DOHH2 (cell line): ENCODE measurements around the gene FOXRED2.
"Not testable (repeated sequence)": the region's sequence is repeated elsewhere in the genome, so short reads cannot be mapped to it uniquely, and the experiment has no call there.

Source experiments
- H3F3A ChIP-seq: fragments of 200-600 bp; sonication (generic), shearing (Covaris generic); 2 replicates; pipeline ENCODE4 v1.6.0; 2016; ENCODE audit warnings: antibody characterized with exemption, mild to moderate bottlenecking; ENCODE audit not compliant: control insufficient read depth, insufficient read depth
- H3K27ac ChIP-seq: fragments of 200-600 bp; sonication (generic); 2 replicates; pipeline ENCODE4 v1.5.1; 2014; ENCODE audit warnings: low read depth, mild to moderate bottlenecking, low read length, moderate library complexity
- H3K27me3 ChIP-seq: fragments of 200-600 bp; sonication (generic); 2 replicates; pipeline ENCODE4 v1.6.1; 2014; ENCODE audit warnings: mild to moderate bottlenecking, low read length, mixed read lengths; ENCODE audit not compliant: control insufficient read depth
- H3K36me3 ChIP-seq: fragments of 200-600 bp; sonication (generic); 2 replicates; pipeline ENCODE4 v1.6.1; 2014; ENCODE audit warnings: mild to moderate bottlenecking, low read length, moderate library complexity, mixed read lengths; ENCODE audit not compliant: control insufficient read depth
- H3K4me1 ChIP-seq: fragments of 200-600 bp; sonication (generic); 2 replicates; pipeline ENCODE4 v1.6.1; 2014; ENCODE audit warnings: mild to moderate bottlenecking, low read length, mixed read lengths; ENCODE audit not compliant: control insufficient read depth
- H3K4me2 ChIP-seq: fragments of 200-600 bp; sonication (generic); 2 replicates; pipeline ENCODE4 v1.6.0; 2014; ENCODE audit warnings: mild to moderate bottlenecking, low read length, moderate library complexity
- H3K4me3 ChIP-seq: fragments of 200-600 bp; sonication (generic); 2 replicates; pipeline ENCODE4 v1.5.1; 2014; ENCODE audit warnings: mild to moderate bottlenecking, low read length, mixed read lengths
- H3K79me2 ChIP-seq: fragments of 200-600 bp; sonication (generic); 2 replicates; pipeline ENCODE4 v1.6.1; 2014; ENCODE audit warnings: mild to moderate bottlenecking, low read length, mixed read lengths; ENCODE audit not compliant: control insufficient read depth
- H3K9me2 ChIP-seq: fragments of 200-600 bp; sonication (generic); replicated peaks from 2 replicates; pipeline ENCODE4 v1.6.1; 2014; ENCODE audit warnings: mild to moderate bottlenecking, low read length, mixed read lengths; ENCODE audit not compliant: control insufficient read depth
- H3K9me3 ChIP-seq: fragments of 200-600 bp; sonication (generic); 2 replicates; pipeline ENCODE4 v1.6.1; 2014; ENCODE audit warnings: antibody characterized with exemption, low read length, mixed read lengths; ENCODE audit not compliant: control insufficient read depth, insufficient read depth
- H4K20me1 ChIP-seq: fragments of 200-600 bp; sonication (generic); 2 replicates; pipeline ENCODE4 v1.6.0; 2014; ENCODE audit warnings: low read depth, mild to moderate bottlenecking, antibody characterized with exemption, low read length, moderate library complexity; ENCODE audit not compliant: control insufficient read depth, insufficient read depth
- CTCF ChIP-seq: fragments of 200-600 bp; sonication (generic); IDR thresholded peaks from one replicate; pipeline ENCODE4 v1.5.1; 2014; ENCODE audit warnings: antibody characterized with exemption, mild to moderate bottlenecking, low read depth, low read length; ENCODE audit not compliant: poor library complexity, severe bottlenecking
- EZH2phosphoT487 ChIP-seq: fragments of 200-600 bp; sonication (generic); IDR thresholded peaks from 2 replicates; pipeline ENCODE4 v1.6.1; 2017; ENCODE audit warnings: borderline replicate concordance, mild to moderate bottlenecking, antibody characterized with exemption, low read length, moderate library complexity, mixed read lengths

The FOXRED2 gene

GRCh38 chr22:36452250-36452977 is 54.4 kb downstream of the FOXRED2 start:
- H3K9me3 ChIP-seq, result no peaks in the 10 kb centered on the region
- no peak for TF ChIP-seq CTCF
- TF ChIP-seq EZH2phosphoT487, result no peak
- no peaks in the 10 kb centered on the region for H4K20me1 ChIP-seq
- H3K79me2 ChIP-seq, result peaks cover 8% of the 10 kb centered on the region
- H3K4me1 ChIP-seq, result peaks cover 60% of the 10 kb centered on the region
- no peaks in the 10 kb centered on the region for H3K36me3 ChIP-seq
- H3K4me3 ChIP-seq, result peak overlapping the region; percentile 64
- peaks cover 22% of the 10 kb centered on the region for H3F3A ChIP-seq
- no peaks in the 10 kb centered on the region for H3K9me2 ChIP-seq
- peak overlapping the region; percentile 82 for H3K27ac ChIP-seq
- H3K27me3 ChIP-seq, result no peaks in the 10 kb centered on the region
- peak overlapping the region; percentile 68 for H3K4me2 ChIP-seq

- H3K4me1 ChIP-seq, result peaks cover 58% of the 10 kb centered on the region
- peak overlapping the region; percentile 68 for H3K4me2 ChIP-seq
- peaks cover 19% of the 10 kb centered on the region for H3F3A ChIP-seq
- H3K27ac ChIP-seq, result peak overlapping the region; percentile 82
- H3K4me3 ChIP-seq, H3K79me2 ChIP-seq, H3K9me3 ChIP-seq, H3K36me3 ChIP-seq, H3K9me2 ChIP-seq, H4K20me1 ChIP-seq, H3K27me3 ChIP-seq: not testable (repeated sequence)
These were observed 55.9 kb downstream of the FOXRED2 start for GRCh38 chr22:36450923-36451322.

- Histone ChIP-seq H3K4me2 (no peak overlapping the region), H3K27me3 (no peaks in the 10 kb centered on the region), H3K9me3 (no peaks in the 10 kb centered on the region), H3K4me3 (no peak overlapping the region), H4K20me1 (no peaks in the 10 kb centered on the region), H3K4me1 (peaks cover 49% of the 10 kb centered on the region), H3K36me3 (no peaks in the 10 kb centered on the region), H3K27ac (no peak overlapping the region), H3K9me2 (no peaks in the 10 kb centered on the region), H3F3A (peaks cover 17% of the 10 kb centered on the region), H3K79me2 (peaks cover 8% of the 10 kb centered on the region)
- TF ChIP-seq EZH2phosphoT487 (no peak), CTCF (no peak)
These were observed 57.2 kb downstream of the FOXRED2 start for GRCh38 chr22:36449596-36450175.

GRCh38 chr22:36447632-36448031 is 59.2 kb downstream of the FOXRED2 start:
- Histone ChIP-seq H3K27ac (no peak overlapping the region), H4K20me1 (no peaks in the 10 kb centered on the region), H3K9me3 (no peaks in the 10 kb centered on the region), H3K4me1 (peaks cover 32% of the 10 kb centered on the region), H3K4me2 (no peak overlapping the region), H3K79me2 (0 out of 2 replicates have a peak, but pooled peaks cover 3% of the 10 kb centered on the region), H3K9me2 (no peaks in the 10 kb centered on the region), H3K27me3 (peaks cover 3% of the 10 kb centered on the region; the same call in 1 of the 2 replicates), H3K36me3 (no peaks in the 10 kb centered on the region), H3K4me3 (no peak overlapping the region), H3F3A (peaks cover 6% of the 10 kb centered on the region)
- TF ChIP-seq EZH2phosphoT487, result no peak
- TF ChIP-seq CTCF, result no peak
